Heart right ventricle (tissue), 16 donors: ENCODE results near the gene YPEL2. TPM values are rescaled to one million over a fixed set of nuclear protein-coding genes. Genes with fewer than 3 reads are reported as not detected.
A peak's percentile ranks its signal among the peaks of the same experiment; 100 is the strongest.

Experiments
- ATAC-seq, 8 donors: fragments of 200-7000 bp; cut with Tn5 transposase; one replicate each; pipeline ENCODE4 v1.9.1; 2020; ENCODE audit warnings: mild to moderate bottlenecking in 8 of 8, moderate library complexity in 8 of 8, moderate number of reproducible peaks in 1 of 8
- DNase-seq, 2 donors: peaks; one replicate each; pipeline ENCODE4 v3.0.0-alpha.2; 2020
- H3K27ac ChIP-seq, 10 donors: fragments of 200-600 bp; sonication (generic) in 2 of 10; one replicate each; pipeline versions ENCODE4 v1.5.0 to v1.8.0; 2020 to 2022; ENCODE audit warnings: mild to moderate bottlenecking in 3 of 10
- H3K27me3 ChIP-seq, 7 donors: fragments of 200-600 bp; one replicate each; pipeline ENCODE4 v1.8.0; 2021 to 2022; ENCODE audit warnings: mild to moderate bottlenecking in 2 of 7
- H3K36me3 ChIP-seq, 9 donors: fragments of 200-600 bp; sonication (generic) in 1 of 9; one replicate each; pipeline versions ENCODE4 v1.5.0 to v1.8.0; 2020 to 2022; ENCODE audit warnings: mild to moderate bottlenecking in 2 of 9
- H3K4me1 ChIP-seq, 9 donors: fragments of 200-600 bp; sonication (generic) in 1 of 9; one replicate each; pipeline versions ENCODE4 v1.5.0 to v1.8.0; 2020 to 2022; ENCODE audit warnings: mild to moderate bottlenecking in 4 of 9
- H3K4me3 ChIP-seq, 10 donors: fragments of 200-600 bp; sonication (generic) in 2 of 10; one replicate each; pipeline versions ENCODE4 v1.5.0 to v1.8.0; 2020 to 2022; ENCODE audit warnings: mild to moderate bottlenecking in 7 of 10, moderate library complexity in 2 of 10
- H3K9me3 ChIP-seq, 11 donors: fragments of 200-600 bp in 10 of 11; sonication (generic) in 2 of 11; one replicate each; pipeline versions ENCODE4 v1.5.0 to v1.8.0; 2013 to 2022; ENCODE audit warnings: mild to moderate bottlenecking in 2 of 11, control low read depth in 1 of 11, moderate library complexity in 1 of 11
- WGBS, 2 donors: extraction: QIAGEN DNeasy Blood & Tissue Kit; methylation state at CpG; one replicate each; pipeline ENCODE4 v1.1.7; 2013; ENCODE audit warnings: inconsistent platforms in 1 of 2; 5-methylcytosine and 5-hydroxymethylcytosine counted together
- intact Hi-C, 10 donors: fragments of 100-400 bp; cut with DNase I; formaldehyde crosslinking; loops; one replicate each; pipeline versions ENCODE4 v1.11.1 to v1.14.2; 2022
- polyA plus RNA-seq, 2 donors: library from polyadenylated mRNA; stranded (reverse); fragments of 200-250 nt; gene quantifications; one replicate each; pipeline ENCODE4 v1.2.3, GENCODE V29; 2013
- total RNA-seq, 10 donors: library from RNA; stranded (reverse); fragmentation: NEBNext Ultra II Directional in 3 of 10; extraction: Animal tissue kit (Norgen Biotek cat#: 25700) in 3 of 10; gene quantifications; one replicate each; pipeline versions ENCODE4 v1.2.1 to v1.2.4, GENCODE V29; 2021 to 2023
- TF ChIP-seq, protein P1 (sequence below), 9 donors: fragments of 200-600 bp; sonication (generic) in 2 of 9; IDR thresholded peaks; one replicate each; pipeline versions ENCODE4 v1.5.0 to v1.8.0; 2021 to 2022; ENCODE audit warnings: antibody characterized with exemption in 9 of 9, mild to moderate bottlenecking in 5 of 9, moderate library complexity in 1 of 9
- donor health status: Arrhythmogenic right ventricular cardiomyopathy.
- donor health status: ischemic (EF 13 %, LVEDD 7.1; RV severe dilation, severe dysfunction).
- donor health status: healthy with polysubstance abuse.
- donor health status: DM: no; HTN: yes; CAD: no.
- donor health status: DM: no; HTN: no; CAD: no.
- donor health status: ischemic (EF 25% LVEDD 6.9; RV normal size, moderate dysfunction).
- donor health status: ischemic (EF 25% LVEDD 5.7; RV mildly dilated, moderate dysfunction).
- donor health status: healthy.
- donor health status: DM: yes; HTN: yes; CAD: no.
- donor health status: Ischemic cardiomyopathy.
- donor health status: ischemic (EF 35%, LVEDD 5.7; RV mildly dilated, moderate dysfunction).
- donor health status: nonischemic (EF 11% LVEDD 7.7; RV severe dilation, severe dysfunction).
- donor health status: DM: yes; HTN: yes; CAD: no.
- donor health status: PGD.
- donor health status: ischemic (EF 29% LVEDD 5.4; RV normal size, mild dysfunction).
- donor health status: nonischemic (EF 23%, LVEDD 6.1; RV moderate dilation, normal function).

The YPEL2 gene
- total and polyA plus RNA-seq, 12 donors, result 5.0 to 57.1 (median 36.5) TPM

DNA sequence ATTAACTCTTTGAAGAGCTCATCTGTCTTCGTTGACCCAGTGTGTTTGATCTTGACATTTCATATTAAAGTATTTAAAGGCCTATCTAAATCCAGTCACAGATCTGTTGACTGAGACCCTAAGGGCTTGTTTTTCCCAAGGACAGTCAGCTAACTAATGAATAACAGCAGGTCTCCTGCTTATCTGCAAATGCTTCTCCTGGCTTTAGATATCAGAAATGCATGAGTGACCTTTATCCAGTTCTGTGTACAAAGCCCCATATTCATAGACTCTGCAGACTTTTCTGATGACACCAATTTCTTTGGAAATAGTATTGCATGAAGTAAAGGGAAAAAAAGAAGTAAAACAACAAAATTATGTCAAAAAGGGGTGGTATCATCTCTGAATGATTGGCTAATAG is 70.3 kb downstream of the YPEL2 start:
- TF ChIP-seq, protein P1, sequence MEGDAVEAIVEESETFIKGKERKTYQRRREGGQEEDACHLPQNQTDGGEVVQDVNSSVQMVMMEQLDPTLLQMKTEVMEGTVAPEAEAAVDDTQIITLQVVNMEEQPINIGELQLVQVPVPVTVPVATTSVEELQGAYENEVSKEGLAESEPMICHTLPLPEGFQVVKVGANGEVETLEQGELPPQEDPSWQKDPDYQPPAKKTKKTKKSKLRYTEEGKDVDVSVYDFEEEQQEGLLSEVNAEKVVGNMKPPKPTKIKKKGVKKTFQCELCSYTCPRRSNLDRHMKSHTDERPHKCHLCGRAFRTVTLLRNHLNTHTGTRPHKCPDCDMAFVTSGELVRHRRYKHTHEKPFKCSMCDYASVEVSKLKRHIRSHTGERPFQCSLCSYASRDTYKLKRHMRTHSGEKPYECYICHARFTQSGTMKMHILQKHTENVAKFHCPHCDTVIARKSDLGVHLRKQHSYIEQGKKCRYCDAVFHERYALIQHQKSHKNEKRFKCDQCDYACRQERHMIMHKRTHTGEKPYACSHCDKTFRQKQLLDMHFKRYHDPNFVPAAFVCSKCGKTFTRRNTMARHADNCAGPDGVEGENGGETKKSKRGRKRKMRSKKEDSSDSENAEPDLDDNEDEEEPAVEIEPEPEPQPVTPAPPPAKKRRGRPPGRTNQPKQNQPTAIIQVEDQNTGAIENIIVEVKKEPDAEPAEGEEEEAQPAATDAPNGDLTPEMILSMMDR (IDR thresholded peaks at IDR 0.05), result no peak
- intact Hi-C loops, result loop anchor here in 1 of 10 donors (5.0 kb wide), 1 partner anchor 41 kb away; no protein-coding TSS in a partner anchor
- WGBS, 2 donors, result 28 to 46% methylated on average over 1 of the region's 1 CpG
- Histone ChIP-seq H3K27ac (peak overlapping the region in 9 of 10 donors; percentile 17 to 66 (median 44)), H3K36me3 (peaks cover 0 to 92% (median 47%) of the 10 kb centered on the region in 9 donors), H3K4me3 (no peak overlapping the region), H3K4me1 (peaks cover 0 to 60% (median 34%) of the 10 kb centered on the region in 9 donors), H3K27me3 (no peaks in the 10 kb centered on the region), H3K9me3 (no peaks in the 10 kb centered on the region)
- ATAC-seq (no peak), DNase-seq (no peak)

GRCh38 chr17:59402760-59403159 is 71.3 kb downstream of the YPEL2 start:
- Histone ChIP-seq H3K27ac (peak overlapping the region in 7 of 10 donors; percentile 10 to 52 (median 43)), H3K4me1 (peaks cover 6 to 68% (median 41%) of the 10 kb centered on the region in 9 donors), H3K9me3 (no peaks in the 10 kb centered on the region), H3K27me3 (no peaks in the 10 kb centered on the region), H3K4me3 (no peak overlapping the region), H3K36me3 (peaks cover 0 to 86% (median 37%) of the 10 kb centered on the region in 9 donors)
- ATAC-seq (no peak), DNase-seq (no peak)
- 86 to 94% methylated on average over 4 of the region's 4 CpGs for WGBS, 2 donors
- TF ChIP-seq, protein P1 (IDR thresholded peaks at IDR 0.05), result no peak
- intact Hi-C loops, result loop anchor here in 1 of 10 donors (5.0 kb wide), 1 partner anchor 40 kb away; no protein-coding TSS in a partner anchor

- H3K4me1 ChIP-seq, result peaks cover 6 to 66% (median 36%) of the 10 kb centered on the region in 9 donors
These were observed 73.0 kb downstream of the YPEL2 start for GRCh38 chr17:59404471-59404870.

DNA sequence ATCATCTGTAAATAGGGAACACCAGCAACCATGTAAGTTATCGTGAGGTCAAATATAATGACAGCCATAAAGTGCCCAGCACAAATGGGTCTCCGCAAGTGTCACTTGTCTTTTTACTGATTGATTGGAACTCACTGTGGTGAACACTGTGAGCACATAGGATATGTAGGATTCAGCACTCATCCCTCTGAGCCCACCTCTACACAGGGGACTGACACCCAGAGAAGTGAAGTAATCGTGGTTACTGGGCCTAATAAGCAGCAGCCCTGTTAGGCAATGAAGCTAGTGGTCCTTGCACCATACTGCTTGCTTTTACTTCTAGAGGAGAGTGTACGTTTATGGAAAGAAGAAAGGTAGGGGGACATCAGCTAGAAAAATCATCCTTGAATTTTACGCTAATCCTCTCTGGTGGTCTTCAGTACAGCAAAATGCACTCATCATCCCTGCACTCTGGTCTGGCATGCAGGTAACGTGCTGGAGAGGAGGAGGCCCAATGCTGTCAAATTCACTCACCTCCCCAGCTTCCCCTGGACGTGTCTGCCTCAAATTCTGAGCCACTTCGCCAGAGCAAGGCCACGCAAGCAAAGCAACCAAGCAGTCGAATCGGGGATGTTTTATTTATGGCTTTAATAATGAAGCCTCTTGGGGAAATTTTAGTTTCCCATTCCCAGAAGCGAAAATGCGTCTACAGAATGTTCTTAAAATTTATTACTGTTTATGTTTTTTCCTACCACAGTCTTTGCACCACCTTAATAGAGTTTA is 74.7 kb downstream of the YPEL2 start:
- H3K27ac ChIP-seq, result peak overlapping the region in 9 of 10 donors; percentile 39 to 74 (median 66)
- ATAC-seq (peak in 3 of 8 donors; percentile 23 to 29 (median 25)), DNase-seq (no peak)
- peaks cover 6 to 49% (median 27%) of the 10 kb centered on the region in 9 donors for H3K4me1 ChIP-seq
- H3K9me3 ChIP-seq, result peaks cover 0 to 11% (median 0%) of the 10 kb centered on the region in 11 donors
- TF ChIP-seq, protein P1 (IDR thresholded peaks at IDR 0.05), result no peak
- WGBS, 2 donors, result 78 to 83% methylated on average over 13 of the region's 13 CpGs
- intact Hi-C loops, result no loop called here
- H3K36me3 ChIP-seq, result peaks cover 0 to 54% (median 20%) of the 10 kb centered on the region in 9 donors
- no peaks in the 10 kb centered on the region for H3K27me3 ChIP-seq
- H3K4me3 ChIP-seq, result no peak overlapping the region

More at GRCh38 chr17:59404471-59404870, 73.0 kb downstream of the YPEL2 start:
- Histone ChIP-seq H3K27me3 (no peaks in the 10 kb centered on the region), H3K9me3 (peaks cover 0 to 2% (median 0%) of the 10 kb centered on the region in 11 donors), H3K27ac (peak overlapping the region in 2 of 10 donors; percentile 28 to 43), H3K36me3 (peaks cover 0 to 69% (median 21%) of the 10 kb centered on the region in 9 donors), H3K4me3 (no peak overlapping the region)
- TF ChIP-seq, protein P1 (IDR thresholded peaks at IDR 0.05), result no peak
- DNase-seq (no peak), ATAC-seq (no peak)
- intact Hi-C loops, result loop anchor here in 1 of 10 donors (5.0 kb wide), 1 partner anchor 38 kb away; no protein-coding TSS in a partner anchor
- 83 to 100% methylated on average over 3 of the region's 3 CpGs for WGBS, 2 donors
